BLaER1 (cell line): ENCODE measurements around the gene HIBCH.
"Not testable (repeated sequence)": the region's sequence is repeated elsewhere in the genome, so short reads cannot be mapped to it uniquely, and the experiment has no call there.

Experiments
- H3K27ac ChIP-seq: shearing (Covaris generic); formaldehyde crosslinking; 2 replicates; pipeline ENCODE4 v1.8.1; 2022
- H3K27me3 ChIP-seq: shearing (Covaris generic); formaldehyde crosslinking; 2 replicates; pipeline ENCODE4 v1.8.1; 2022
- H3K36me3 ChIP-seq: shearing (Covaris generic); formaldehyde crosslinking; 2 replicates; pipeline ENCODE4 v1.8.1; 2022
- H3K4me1 ChIP-seq: shearing (Covaris generic); formaldehyde crosslinking; 2 replicates; pipeline ENCODE4 v1.8.1; 2022
- H3K4me2 ChIP-seq: shearing (Covaris generic); formaldehyde crosslinking; 2 replicates; pipeline ENCODE4 v1.8.1; 2022
- H3K4me3 ChIP-seq: shearing (Covaris generic); formaldehyde crosslinking; 2 replicates; pipeline ENCODE4 v1.8.1; 2022
- H3K9ac ChIP-seq: shearing (Covaris generic); formaldehyde crosslinking; 2 replicates; pipeline ENCODE4 v1.8.1; 2022
- H3K9me3 ChIP-seq: shearing (Covaris generic); formaldehyde crosslinking; 2 replicates; pipeline ENCODE4 v1.8.1; 2022
- H4K20me1 ChIP-seq: shearing (Covaris generic); formaldehyde crosslinking; 2 replicates; pipeline ENCODE4 v1.8.1; 2022
- Cebpa-rat ChIP-seq: shearing (Covaris generic); IDR thresholded peaks from 2 replicates; pipeline ENCODE4 v1.8.1; 2022

Gene HIBCH

GRCh38 chr2:190319555-190320498, at the start of gene HIBCH:
Gene HIBCH, minus strand, starts transcription at chr2:190319826. Its CDS starts 76 bp downstream, at chr2:190319750.
- H3K27ac ChIP-seq = peak within 1 kb of the TSS; percentile 33

GRCh38 chr2:190367091-190367490, 47.5 kb upstream of the HIBCH start:
- Histone ChIP-seq H3K9me3 (no peaks in the 10 kb centered on the region), H3K4me1 (no peaks in the 10 kb centered on the region), H3K9ac (no peak overlapping the region), H4K20me1 (no peaks in the 10 kb centered on the region), H3K27ac (no peak overlapping the region), H3K27me3 (no peaks in the 10 kb centered on the region), H3K4me3 (no peak overlapping the region), H3K36me3 (no peaks in the 10 kb centered on the region), H3K4me2 (no peak overlapping the region)
- TF ChIP-seq Cebpa-rat = no peak

More at GRCh38 chr2:190319555-190320498, at the start of gene HIBCH:
- H3K36me3 ChIP-seq = no peaks in the 10 kb centered on the region
- H3K4me2 ChIP-seq = peak within 1 kb of the TSS; percentile 91
- peak within 1 kb of the TSS; percentile 77 for H3K9ac ChIP-seq
- no peaks in the 10 kb centered on the region for H3K27me3 ChIP-seq
- peak within 1 kb of the TSS; percentile 72 for H3K4me3 ChIP-seq
- peaks cover 44% of the 10 kb centered on the region for H3K4me1 ChIP-seq
- TF ChIP-seq Cebpa-rat = no peak
- peaks cover 11% of the 10 kb centered on the region; the same call in 1 of the 2 replicates for H4K20me1 ChIP-seq
- no peaks in the 10 kb centered on the region for H3K9me3 ChIP-seq

DNA sequence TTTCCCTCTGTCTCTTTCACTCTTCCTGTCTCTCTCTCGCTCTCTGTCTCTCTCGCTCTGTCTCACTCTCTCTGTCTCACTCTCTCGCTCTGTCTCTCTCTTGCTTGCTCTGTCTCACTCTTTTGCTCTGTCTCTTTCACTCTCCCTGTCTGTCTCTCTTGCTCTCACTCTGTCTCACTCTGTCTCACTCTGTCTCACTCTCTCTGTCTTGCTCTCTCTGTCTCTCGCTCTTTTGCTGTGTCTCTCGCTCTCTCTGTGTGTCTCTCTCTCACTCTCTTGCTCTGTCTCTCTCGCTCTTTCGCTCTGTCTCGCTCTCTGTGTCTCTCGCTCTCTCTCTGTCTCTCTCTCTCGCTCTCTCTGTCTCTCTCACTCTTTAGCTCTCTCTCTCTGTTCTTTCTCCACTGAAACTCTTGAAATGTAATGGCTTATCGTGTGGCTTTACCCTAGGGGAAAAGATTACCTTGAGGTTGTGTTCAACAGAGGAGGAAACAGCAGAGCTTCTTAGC, 46.7 kb upstream of the HIBCH start:
- Histone ChIP-seq H3K4me2 (no peak overlapping the region), H3K9ac (no peak overlapping the region), H3K4me3 (no peak overlapping the region), H3K36me3 (no peaks in the 10 kb centered on the region), H3K27me3 (no peaks in the 10 kb centered on the region), H3K27ac (no peak overlapping the region), H3K4me1 (no peaks in the 10 kb centered on the region), H3K9me3 (no peaks in the 10 kb centered on the region), H4K20me1 (no peaks in the 10 kb centered on the region)
- no peak for TF ChIP-seq Cebpa-rat

DNA sequence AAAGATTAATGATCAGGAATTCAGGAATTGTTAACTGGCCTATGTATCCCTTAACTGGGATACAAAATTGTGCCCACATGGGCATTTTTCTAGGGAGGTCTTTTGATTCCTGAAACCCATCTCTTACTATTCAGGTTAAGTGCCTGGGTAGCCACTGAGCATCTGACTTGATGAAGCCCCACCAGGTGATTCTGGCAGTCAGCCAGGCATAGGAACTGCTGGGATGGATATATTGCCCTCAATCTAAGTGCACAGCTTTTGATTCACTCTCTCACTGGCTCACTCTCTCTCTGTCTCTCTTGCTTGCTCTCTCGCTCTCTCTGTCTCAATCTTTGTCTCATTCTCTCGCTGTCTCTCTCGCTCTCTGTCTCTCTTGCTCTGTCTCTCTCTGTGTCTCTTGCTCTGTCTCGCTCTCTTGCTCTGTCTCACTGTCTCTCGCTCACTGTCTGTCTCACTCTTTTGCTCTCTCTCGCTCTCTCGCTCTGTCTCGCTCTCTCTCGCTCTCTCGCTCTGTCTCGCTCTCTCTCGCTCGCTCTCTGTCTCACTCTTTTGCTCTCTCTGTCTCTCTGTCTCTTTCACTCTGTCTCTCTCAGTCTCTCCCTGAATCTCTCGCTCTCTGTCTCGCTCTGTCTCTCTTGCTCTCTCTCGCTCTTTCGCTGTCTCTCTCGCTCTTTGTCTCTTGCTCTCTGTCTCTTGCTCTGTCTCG, 46.0 kb upstream of the HIBCH start:
- no peak overlapping the region for H3K9ac ChIP-seq
- no peak for TF ChIP-seq Cebpa-rat
- H3K4me2 ChIP-seq = no peak overlapping the region
- no peaks in the 10 kb centered on the region for H3K27me3 ChIP-seq
- no peak overlapping the region for H3K27ac ChIP-seq
- no peaks in the 10 kb centered on the region for H4K20me1 ChIP-seq
- no peaks in the 10 kb centered on the region for H3K9me3 ChIP-seq
- H3K36me3 ChIP-seq = no peaks in the 10 kb centered on the region
- no peak overlapping the region for H3K4me3 ChIP-seq
- no peaks in the 10 kb centered on the region for H3K4me1 ChIP-seq

DNA sequence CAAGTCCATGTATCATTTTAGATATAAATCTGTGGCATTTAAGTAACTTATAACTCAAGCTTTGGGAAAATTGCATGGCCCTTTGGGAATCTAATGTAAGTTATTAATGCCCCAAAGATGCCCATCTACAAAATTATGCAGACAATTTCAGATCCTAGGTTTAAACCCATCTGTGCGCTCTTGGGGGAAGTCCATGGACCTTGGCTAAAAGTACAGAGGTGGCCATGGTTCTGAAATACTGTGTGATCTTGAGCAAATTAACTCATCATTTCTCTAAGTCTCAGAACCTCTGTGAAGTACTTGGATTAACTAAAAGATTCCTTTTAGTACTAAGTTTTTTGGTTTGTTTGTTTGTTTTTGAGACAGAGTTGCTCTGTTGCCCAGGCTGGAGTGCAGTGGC, 43.3 kb upstream of the HIBCH start:
- Histone ChIP-seq H3K4me1 (peaks cover 9% of the 10 kb centered on the region), H3K4me2 (no peak overlapping the region)

GRCh38 chr2:190361572-190361971, 41.9 kb upstream of the HIBCH start:
- no peak overlapping the region for H3K4me3 ChIP-seq
- H3K36me3 ChIP-seq = no peaks in the 10 kb centered on the region
- no peaks in the 10 kb centered on the region for H4K20me1 ChIP-seq
- no peak for TF ChIP-seq Cebpa-rat
- peaks cover 9% of the 10 kb centered on the region for H3K4me1 ChIP-seq
- no peak overlapping the region for H3K4me2 ChIP-seq
- H3K27ac ChIP-seq = no peak overlapping the region
- no peaks in the 10 kb centered on the region for H3K27me3 ChIP-seq
- no peaks in the 10 kb centered on the region for H3K9me3 ChIP-seq
- H3K9ac ChIP-seq = no peak overlapping the region

More for the DNA sequence above, 43.3 kb upstream of the HIBCH start:
- Histone ChIP-seq H3K27ac (no peak overlapping the region), H3K9ac (no peak overlapping the region), H3K4me3 (no peak overlapping the region), H3K9me3 (no peaks in the 10 kb centered on the region), H4K20me1 (no peaks in the 10 kb centered on the region), H3K27me3 (no peaks in the 10 kb centered on the region), H3K36me3 (no peaks in the 10 kb centered on the region)
- no peak for TF ChIP-seq Cebpa-rat

DNA sequence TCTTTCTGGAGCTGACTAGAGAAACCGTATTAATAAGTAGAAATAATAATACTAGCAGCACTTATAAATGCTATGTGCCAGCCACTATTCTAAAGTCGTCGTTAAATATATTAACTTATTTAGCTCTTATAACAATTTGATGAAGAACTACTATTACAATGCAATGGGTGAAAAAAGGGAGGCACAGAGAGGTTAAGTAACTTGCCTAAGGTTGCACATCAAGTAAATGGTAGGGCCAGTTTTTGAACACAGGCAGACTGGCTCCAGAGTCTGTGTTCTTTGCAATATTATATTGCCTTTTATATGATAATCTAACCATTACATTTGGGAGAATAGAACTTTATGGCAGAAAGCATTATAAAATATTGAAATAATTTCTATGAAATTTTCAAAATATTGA, 41.3 kb upstream of the HIBCH start:
- no peaks in the 10 kb centered on the region for H3K9me3 ChIP-seq

GRCh38 chr2:190360561-190360960, 40.9 kb upstream of the HIBCH start:
- Histone ChIP-seq H3K4me1 (peaks cover 9% of the 10 kb centered on the region), H3K27ac (no peak overlapping the region), H3K27me3 (no peaks in the 10 kb centered on the region), H3K9me3 (no peaks in the 10 kb centered on the region), H3K4me2 (no peak overlapping the region), H3K36me3 (no peaks in the 10 kb centered on the region), H3K4me3 (no peak overlapping the region), H4K20me1 (no peaks in the 10 kb centered on the region), H3K9ac (no peak overlapping the region)
- no peak for TF ChIP-seq Cebpa-rat

More for the DNA sequence above, 41.3 kb upstream of the HIBCH start:
- H3K9ac ChIP-seq = no peak overlapping the region
- peaks cover 9% of the 10 kb centered on the region for H3K4me1 ChIP-seq
- no peak overlapping the region for H3K27ac ChIP-seq
- no peaks in the 10 kb centered on the region for H3K36me3 ChIP-seq
- no peak for TF ChIP-seq Cebpa-rat
- H3K4me3 ChIP-seq = no peak overlapping the region
- H3K4me2 ChIP-seq = no peak overlapping the region
- no peaks in the 10 kb centered on the region for H3K27me3 ChIP-seq
- H4K20me1 ChIP-seq = no peaks in the 10 kb centered on the region

GRCh38 chr2:190358655-190359448, 39.2 kb upstream of the HIBCH start:
- H3K4me2 ChIP-seq, H3K27me3 ChIP-seq, H3K9me3 ChIP-seq, H4K20me1 ChIP-seq, H3K27ac ChIP-seq, H3K4me1 ChIP-seq, H3K36me3 ChIP-seq, H3K4me3 ChIP-seq, H3K9ac ChIP-seq: not testable (repeated sequence)
